GM19025 (cell line): ENCODE measurements around the gene TNFRSF11A.

ENCODE experiments used
- ATAC-seq: cut with Tn5 transposase; IDR thresholded peaks from one replicate; pipeline ENCODE4 v1.9.1; 2021; ENCODE audit warnings: mild to moderate bottlenecking, low read depth, moderate library complexity; ENCODE audit not compliant: unreplicated experiment

Gene TNFRSF11A

DNA sequence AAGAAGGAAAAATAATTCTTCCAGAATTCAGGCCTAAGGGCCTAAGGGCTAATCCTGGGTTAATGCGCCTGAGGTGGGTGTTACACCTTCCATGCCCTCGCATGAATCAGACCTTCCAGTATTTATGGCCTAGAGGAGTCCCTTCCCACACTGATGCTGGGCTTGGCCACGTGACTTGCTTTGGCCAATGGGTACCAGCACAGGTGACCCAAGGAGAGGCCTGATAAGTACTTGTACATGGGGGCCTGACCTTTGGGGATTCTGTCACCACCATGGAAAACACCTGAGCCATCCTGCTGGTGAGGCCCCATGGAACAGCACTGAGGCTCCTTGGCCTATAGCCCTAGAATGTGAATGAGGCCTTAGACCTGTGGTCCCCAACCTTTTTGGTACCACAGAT, 79.8 kb downstream of the TNFRSF11A start:
- ATAC-seq: no peak

DNA sequence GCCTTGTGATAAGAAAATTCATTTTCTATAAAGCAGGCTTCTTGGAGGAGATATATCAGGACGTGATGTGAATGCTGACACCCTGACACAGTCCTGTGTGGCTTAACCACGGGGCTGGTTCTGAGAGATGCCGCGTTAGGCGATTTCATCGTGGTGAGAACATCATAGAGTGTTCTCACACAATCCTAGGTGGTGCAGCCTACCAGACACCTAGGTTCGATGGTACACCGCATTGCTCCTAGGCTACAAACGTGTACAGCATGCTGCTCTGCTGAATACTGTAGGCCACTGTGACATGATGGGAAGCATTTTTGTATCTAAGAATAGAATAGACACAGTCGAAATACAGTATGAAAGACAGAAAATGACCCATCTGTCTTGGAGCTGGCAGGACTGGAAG, 82.5 kb downstream of the TNFRSF11A start:
- ATAC-seq: no peak

GRCh38 chr18:62409821-62410220, 84.7 kb downstream of the TNFRSF11A start:
- no peak for ATAC-seq

DNA sequence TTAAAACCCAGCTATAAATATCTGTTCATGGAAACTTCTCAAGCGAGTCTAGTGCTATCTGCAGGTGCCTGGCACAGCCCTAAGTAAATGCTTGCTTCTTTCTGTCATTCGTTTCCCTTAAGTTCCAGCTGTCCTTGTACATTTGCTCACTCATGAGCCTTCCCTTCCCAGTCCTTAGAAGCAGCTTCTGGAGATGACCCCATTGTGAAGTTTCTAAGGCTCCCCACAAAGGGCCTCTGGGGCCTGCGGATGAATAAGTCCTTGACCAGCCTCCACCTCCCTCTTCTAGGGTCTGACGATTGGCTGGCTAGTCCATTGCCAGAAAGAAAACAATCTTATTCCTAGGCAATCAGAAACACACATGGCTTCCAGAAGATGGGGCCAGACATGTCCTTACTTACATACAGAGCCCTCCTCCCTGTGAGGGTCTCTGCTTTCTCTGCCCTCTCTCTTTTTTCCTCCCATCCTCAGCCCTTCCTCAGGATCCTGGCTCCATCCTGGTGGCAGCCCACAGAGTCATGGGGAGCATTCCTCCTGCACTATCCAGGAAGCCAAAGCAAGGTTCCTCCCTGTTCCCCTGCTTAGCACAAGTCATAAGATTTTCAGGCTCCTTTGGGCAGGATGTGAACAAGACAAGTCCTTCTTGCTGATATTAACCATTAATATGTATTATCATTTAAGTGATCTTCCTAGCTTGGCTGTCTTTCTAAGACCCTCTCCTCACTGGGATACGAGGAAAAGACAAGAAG, 87.3 kb downstream of the TNFRSF11A start:
- ATAC-seq: no peak

GRCh38 chr18:62413206-62413605, 88.1 kb downstream of the TNFRSF11A start:
- ATAC-seq: no peak

DNA sequence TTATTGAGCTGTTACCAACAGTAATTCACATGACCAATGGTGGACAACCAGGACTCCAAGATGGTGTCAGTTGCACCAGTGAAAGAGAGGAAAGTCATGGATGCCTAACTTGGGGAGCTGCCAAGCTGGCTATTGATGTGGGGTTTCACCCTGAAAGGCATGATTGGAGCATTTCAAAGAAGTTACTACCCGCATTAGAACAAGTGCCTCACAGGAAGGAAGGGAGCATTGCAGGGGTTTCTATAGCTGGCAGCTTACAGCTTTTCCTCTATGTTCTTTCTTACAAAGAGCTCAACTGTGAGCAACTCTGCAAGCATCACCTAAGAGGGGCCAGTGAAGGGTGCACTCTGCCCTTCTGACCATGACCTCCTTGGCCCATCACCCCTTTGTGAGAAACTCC, 93.1 kb downstream of the TNFRSF11A start:
- no peak for ATAC-seq

- no peak for ATAC-seq
Measured at GRCh38 chr18:62420151-62420512, 95.0 kb downstream of the TNFRSF11A start.

GRCh38 chr18:62420513-62421209, 95.6 kb downstream of the TNFRSF11A start:
- peak; percentile 87 for ATAC-seq

DNA sequence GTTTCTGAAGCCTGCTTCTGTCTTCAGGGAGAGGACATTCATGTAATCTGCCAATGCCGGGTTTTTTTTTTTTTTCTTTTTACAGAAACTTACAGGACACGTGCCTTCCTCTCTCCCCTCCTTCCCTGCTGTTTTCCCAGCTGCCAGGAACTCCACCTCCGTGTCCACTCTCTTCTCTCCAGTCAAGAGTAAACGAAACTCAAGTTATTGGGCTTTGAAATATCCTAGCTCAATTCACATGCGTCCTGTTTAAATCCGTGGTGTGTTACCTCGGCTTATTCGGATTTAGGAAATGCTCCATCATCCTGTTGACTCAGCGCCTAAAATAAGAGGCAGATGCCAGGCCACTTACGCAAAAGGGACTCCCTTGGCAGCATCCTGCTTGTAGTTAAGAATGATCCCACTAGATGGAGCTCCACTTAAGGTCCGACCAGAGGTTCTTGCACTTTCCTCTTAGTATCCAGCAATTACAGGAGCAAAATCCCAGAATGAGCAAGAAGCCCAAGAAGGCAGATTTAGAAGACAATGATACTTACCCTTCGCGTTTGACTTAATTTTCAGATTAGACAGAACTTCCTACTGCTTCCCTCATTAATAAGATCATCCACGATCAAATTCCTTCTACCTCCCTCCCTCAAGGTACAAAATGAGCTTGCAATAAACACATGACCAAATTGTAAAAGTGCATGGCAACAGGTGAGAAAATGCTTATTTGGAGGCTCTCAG, 100.5 kb downstream of the TNFRSF11A start:
- peak; percentile 38 for ATAC-seq

DNA sequence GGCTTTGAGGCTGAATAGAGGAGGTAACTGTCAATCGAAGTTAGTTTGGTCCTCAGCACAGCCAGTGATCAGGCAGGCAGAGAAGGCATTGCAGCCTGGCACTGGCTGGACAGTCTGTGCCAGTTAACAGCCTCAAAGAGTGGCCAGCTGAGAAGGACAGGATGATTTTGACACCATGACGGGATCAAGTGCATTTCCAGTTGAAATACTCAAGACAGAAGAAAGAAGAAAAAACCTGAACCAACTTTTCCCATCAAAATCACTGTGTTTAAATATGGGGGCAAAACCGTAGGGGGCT, 101.0 kb downstream of the TNFRSF11A start:
- no peak for ATAC-seq

GRCh38 chr18:62432176-62432575, 107.1 kb downstream of the TNFRSF11A start:
- ATAC-seq: no peak

DNA sequence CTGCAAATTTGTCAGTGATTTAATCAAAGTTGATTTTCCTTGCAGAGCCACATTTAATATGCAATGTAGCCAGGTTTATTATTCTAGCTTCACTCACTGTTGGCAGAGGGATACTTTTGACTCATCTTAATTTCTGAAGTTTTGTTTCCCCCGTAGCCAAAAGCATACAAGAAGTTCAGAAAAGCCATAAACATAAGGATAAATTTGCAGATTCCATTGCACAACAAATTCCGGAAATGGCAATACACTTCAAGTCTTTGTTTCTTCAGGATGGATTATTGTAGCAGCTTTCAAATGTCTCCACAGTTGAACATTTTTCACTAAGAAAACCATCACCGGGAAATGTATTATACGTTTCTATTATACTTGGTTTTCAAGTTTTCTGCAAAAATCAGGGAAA, 109.7 kb downstream of the TNFRSF11A start:
- no peak for ATAC-seq

DNA sequence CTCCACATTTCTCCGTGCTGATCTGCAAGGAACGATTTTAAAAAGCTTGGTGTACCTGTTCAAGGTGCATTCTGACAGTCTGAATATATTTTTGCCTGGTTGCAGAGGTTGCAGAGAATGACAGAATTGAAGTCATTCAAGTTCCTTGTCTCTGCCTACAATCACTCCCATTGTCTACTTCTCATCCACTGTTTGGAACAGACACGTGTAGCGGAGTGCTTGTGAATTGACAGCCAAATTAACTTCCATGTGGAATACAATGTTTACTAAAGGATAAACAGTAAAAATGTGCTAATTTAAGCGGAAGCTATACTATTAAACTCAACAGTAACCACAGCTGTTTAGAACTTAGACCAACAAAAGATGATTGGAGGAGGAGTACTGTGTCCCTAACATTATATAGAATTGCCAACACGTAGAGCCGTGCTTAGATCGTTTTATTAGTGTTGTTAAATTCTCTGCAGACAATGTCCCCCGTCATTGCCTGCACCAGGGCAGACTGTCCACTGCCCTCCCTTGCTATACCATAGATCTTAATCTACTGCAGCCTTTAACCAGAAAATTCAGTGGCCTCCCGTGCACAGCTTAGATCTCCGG, 110.4 kb downstream of the TNFRSF11A start:
- no peak for ATAC-seq

DNA sequence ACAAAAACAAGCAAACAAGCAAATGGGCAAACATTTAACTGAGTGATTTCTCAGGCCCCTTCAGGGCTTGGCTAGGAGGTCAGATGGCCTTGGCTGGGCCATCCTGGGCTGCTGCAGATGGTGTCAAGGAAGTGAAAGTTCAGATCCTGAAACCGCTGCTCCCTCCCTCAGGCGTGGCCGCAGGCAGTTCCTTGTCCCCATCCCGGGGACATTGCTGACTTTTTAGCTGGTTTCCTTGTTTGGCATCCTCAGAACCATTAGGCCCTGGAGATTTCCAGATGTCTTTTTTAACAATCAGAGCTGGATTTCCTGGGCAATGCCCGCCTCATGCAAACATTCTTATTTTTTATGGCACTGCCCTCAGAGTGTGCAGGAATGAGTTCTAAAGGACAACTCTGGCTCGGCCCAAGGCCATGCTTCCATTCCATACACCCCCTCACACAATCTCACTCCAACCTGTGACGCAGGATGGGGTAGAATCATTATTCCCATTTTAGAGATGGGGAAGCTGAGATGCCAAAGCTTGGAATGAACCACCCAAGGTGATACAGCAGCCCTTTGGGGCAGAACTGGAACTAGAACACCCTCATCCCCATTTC, 111.6 kb downstream of the TNFRSF11A start:
- no peak for ATAC-seq

- ATAC-seq: peak; percentile 44
Measured at GRCh38 chr18:62437235-62438017, 112.3 kb downstream of the TNFRSF11A start.

- no peak for ATAC-seq
Measured at GRCh38 chr18:62438018-62438329, 112.9 kb downstream of the TNFRSF11A start.

GRCh38 chr18:62438402-62438801, 113.3 kb downstream of the TNFRSF11A start:
- no peak for ATAC-seq

- ATAC-seq: no peak
Measured at GRCh38 chr18:62438866-62439265, 113.8 kb downstream of the TNFRSF11A start.
